ENCODE measurements around the gene SMYD2. TPM values are rescaled to one million over a fixed set of nuclear protein-coding genes. Genes with fewer than 3 reads are reported as not detected.

The SMYD2 gene
- total RNA-seq, 1 donor from 2014 or later = 43.2 TPM

GRCh38 chr1:214384373-214385079 is 103.6 kb downstream of the SMYD2 start:
- DNase-seq (ENCODE audit: low spot score in 2 of 2) (no peak), FAIRE-seq (no peak)

- no peak for FAIRE-seq
- no peak for DNase-seq (ENCODE audit: low spot score in 2 of 2)
Observed at GRCh38 chr1:214385428-214385827, 104.5 kb downstream of the SMYD2 start.

DNA sequence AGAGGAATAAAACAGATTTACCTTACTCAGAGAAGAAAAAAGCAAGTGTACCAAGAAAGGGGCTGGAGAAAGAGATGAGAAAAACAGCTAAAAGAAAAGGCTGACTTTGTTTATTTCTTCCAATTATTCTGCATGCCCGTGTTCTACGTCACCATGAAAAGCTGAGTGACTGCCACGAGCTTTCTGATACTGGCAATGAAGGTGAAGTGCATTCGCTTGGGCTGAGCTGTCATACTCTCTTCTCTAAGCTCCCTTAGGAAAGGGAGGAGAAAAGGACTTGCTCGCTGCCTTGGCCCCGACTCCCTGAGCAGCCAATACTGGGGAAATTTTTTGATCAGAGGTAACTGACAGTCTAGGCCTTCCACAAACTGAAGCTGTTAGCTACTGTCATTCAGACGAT is 105.4 kb downstream of the SMYD2 start:
- DNase-seq (ENCODE audit: low spot score in 2 of 2) (no peak), FAIRE-seq (no peak)

Measured in frontal cortex (tissue), 4 donors.